ENCODE results near the gene NCBP1. TPM values are rescaled to one million over a fixed set of nuclear protein-coding genes. Genes with fewer than 3 reads are reported as not detected.
A peak's percentile ranks its signal among the peaks of the same experiment; 100 is the strongest.

The NCBP1 gene
- total and polyA plus RNA-seq, 9 of the 15 experiments (the other 6 are each of a cell fraction or from before 2014, with no cell fraction given): 29.4 to 69.7 (median 57.5) TPM

- TF ChIP-seq RBFOX2 (IDR thresholded peaks at IDR 0.05; ENCODE audit: low read depth, low read length) (peak; percentile 96), PML (IDR thresholded peaks at IDR 0.05; ENCODE audit: low read length) (peak; percentile 64; the same call in 1 of the 2 replicates), SFPQ (IDR thresholded peaks at IDR 0.05; ENCODE audit: low read depth, low read length) (no peak), HLTF (IDR thresholded peaks at IDR 0.05) (peak; percentile 20; the same call in 1 of the 2 replicates), ZNF780A (CRISPR knock-in tag; IDR thresholded peaks at IDR 0.05) (no peak), BRD9 (IDR thresholded peaks at IDR 0.05; ENCODE audit: low read depth, partially characterized antibody) (no peak), MNT (conservative IDR thresholded peaks at IDR 0.05) (0 out of 4 replicates have a peak, but pooled peaks of 1 of the 2 experiments have one; percentile 29), ZC3H11A (IDR thresholded peaks at IDR 0.05; ENCODE audit: low read depth, low read length) (no peak), OTX1 (CRISPR knock-in tag; IDR thresholded peaks at IDR 0.05) (no peak), SIRT6 (IDR thresholded peaks at IDR 0.05; ENCODE audit: low read depth, low read length) (no peak), CREM (IDR thresholded peaks at IDR 0.05; ENCODE audit: low read depth) (no peak), TRIM28 (IDR thresholded peaks at IDR 0.05) (peak; percentile 30; the same call in 1 of the 2 replicates), ZNF121 (CRISPR knock-in tag; conservative IDR thresholded peaks at IDR 0.05) (no peak), SRSF3 (IDR thresholded peaks at IDR 0.05; ENCODE audit: insufficient read depth, low read length) (no peak), FOXM1 (IDR thresholded peaks at IDR 0.05; ENCODE audit: low read depth) (no peak), FOXM1 (CRISPR knock-in tag; IDR thresholded peaks at IDR 0.05; ENCODE audit: low read depth) (no peak), GTF2F1 (IDR thresholded peaks at IDR 0.05; ENCODE audit: low read depth, low read length) (peak; percentile 43; the same call in 1 of the 2 replicates), ZNF518B (CRISPR knock-in tag; IDR thresholded peaks at IDR 0.05) (no peak)
These were observed 63.4 kb downstream of the NCBP1 start, which contains the start of gene XPA (continued) for GRCh38 chr9:97696803-97697601.
